WTC11 (cell line): Measurements from ENCODE around the gene MBOAT2. TPM values are rescaled to one million over a fixed set of nuclear protein-coding genes. Genes with fewer than 3 reads are reported as not detected.

ENCODE experiments used
- ATAC-seq: fragments of 200-7000 bp; cut with Tn5 transposase; 2 replicates; pipeline ENCODE4 v1.10.0; 2021; ENCODE audit warnings: mild to moderate bottlenecking, moderate library complexity
- CTCF ChIA-PET: fragments of 300-600 bp; sonication (Branson Sonifier 250); formaldehyde crosslinking; loops from one replicate; lab custom pipeline; 2021; ENCODE audit warnings: antibody characterized with exemption; lab: Charles Lee
- POLR2A ChIA-PET: fragments of 350-600 bp; sonication (Branson Sonifier 250); formaldehyde crosslinking; loops from one replicate; lab custom pipeline; 2021; ENCODE audit warnings: antibody characterized with exemption; lab: Charles Lee
- DNase-seq: peaks from one replicate; pipeline ENCODE4 v3.0.0; 2021; ENCODE audit warnings: low spot score
- H3K27ac Mint-ChIP-seq: 2 replicates; pipeline ENCODE4 v1.8.0; 2021; ENCODE audit warnings: mixed read lengths
- H3K27me3 Mint-ChIP-seq: 2 replicates; pipeline ENCODE4 v1.8.0; 2021; ENCODE audit warnings: low read depth, mild to moderate bottlenecking, moderate library complexity, mixed read lengths
- H3K36me3 Mint-ChIP-seq: 2 replicates; pipeline ENCODE4 v1.8.0; 2021; ENCODE audit warnings: mixed read lengths
- H3K4me1 Mint-ChIP-seq: 2 replicates; pipeline ENCODE4 v1.8.0; 2022; ENCODE audit warnings: mixed read lengths
- H3K4me3 Mint-ChIP-seq: 2 replicates; pipeline ENCODE4 v1.8.0; 2021; ENCODE audit warnings: mild to moderate bottlenecking, moderate library complexity, mixed read lengths
- H3K9me3 Mint-ChIP-seq: 2 replicates; pipeline ENCODE4 v1.8.0; 2021; ENCODE audit warnings: mixed read lengths
- ELF4 ChIP-seq: sonication (generic); formaldehyde crosslinking; IDR thresholded peaks from 2 replicates; pipeline ENCODE4 v1.8.1; 2022; ENCODE audit warnings: low read depth, mild to moderate bottlenecking, moderate library complexity, missing genetic modification reagents
- ESRRA ChIP-seq: sonication (generic); formaldehyde crosslinking; IDR thresholded peaks from 2 replicates; pipeline ENCODE4 v1.8.1; 2022; ENCODE audit warnings: mild to moderate bottlenecking, missing genetic modification reagents, borderline replicate concordance
- IRF2 ChIP-seq: sonication (generic); formaldehyde crosslinking; IDR thresholded peaks from 2 replicates; pipeline ENCODE4 v1.8.0; 2022; ENCODE audit warnings: low read depth, missing genetic modification reagents, borderline replicate concordance
- KAT7 ChIP-seq: sonication (generic); formaldehyde crosslinking; IDR thresholded peaks from 2 replicates; pipeline ENCODE4 v1.8.1; 2023; ENCODE audit warnings: missing genetic modification reagents, mild to moderate bottlenecking, borderline replicate concordance
- NFE2L1 ChIP-seq: sonication (generic); formaldehyde crosslinking; IDR thresholded peaks from 2 replicates; pipeline ENCODE4 v1.8.1; 2023; ENCODE audit warnings: missing genetic modification reagents
- SMAD4 ChIP-seq: sonication (generic); formaldehyde crosslinking; IDR thresholded peaks from 2 replicates; pipeline ENCODE4 v1.8.0; 2022; ENCODE audit warnings: mild to moderate bottlenecking, missing genetic modification reagents
- SP1 ChIP-seq: sonication (generic); formaldehyde crosslinking; conservative IDR thresholded peaks from 2 replicates; pipeline ENCODE4 v1.8.1; 2022; ENCODE audit warnings: missing genetic modification reagents
- ZNF423 ChIP-seq: fragments of 250-450 bp; sonication (Bioruptor Pico); IDR thresholded peaks from 2 replicates; pipeline ENCODE4 v2.1.2; 2022; ENCODE audit warnings: mild to moderate bottlenecking, moderate library complexity
- total RNA-seq: library from RNA; stranded (reverse); gene quantifications from 3 replicates; pipeline ENCODE4 v1.2.3, GENCODE V29; 2021
- TF ChIP-seq, protein P1 (sequence below): sonication (generic); formaldehyde crosslinking; IDR thresholded peaks from 2 replicates; pipeline ENCODE4 v1.8.0; 2023; ENCODE audit warnings: missing genetic modification reagents, mild to moderate bottlenecking, borderline replicate concordance
- TF ChIP-seq, protein P2 (sequence below): fragments of 200-600 bp; IDR thresholded peaks from 2 replicates; pipeline ENCODE4 v1.8.0; 2022; ENCODE audit warnings: antibody characterized with exemption
- TF ChIP-seq, protein P3 (sequence below): fragments of 250-450 bp; sonication (Bioruptor Pico); IDR thresholded peaks from 2 replicates; pipeline ENCODE4 v1.9.0; 2021; ENCODE audit warnings: mild to moderate bottlenecking
- TF ChIP-seq, protein P4 (sequence below): sonication (generic); formaldehyde crosslinking; IDR thresholded peaks from 2 replicates; pipeline ENCODE4 v1.8.1; 2022; ENCODE audit warnings: low read depth, missing genetic modification reagents, borderline replicate concordance
- TF ChIP-seq, protein P5 (sequence below): fragments of 250-450 bp; sonication (Bioruptor Pico); IDR thresholded peaks from 2 replicates; pipeline ENCODE4 v1.9.0; 2021; ENCODE audit warnings: mild to moderate bottlenecking
- TF ChIP-seq, protein P6 (sequence below): sonication (generic); formaldehyde crosslinking; IDR thresholded peaks from 2 replicates; pipeline ENCODE4 v1.8.0; 2023; ENCODE audit warnings: missing genetic modification reagents
- TF ChIP-seq, protein P7 (sequence below): fragments of 250-450 bp; sonication (Bioruptor Pico); IDR thresholded peaks from 2 replicates; pipeline ENCODE4 v1.8.0; 2021; ENCODE audit warnings: mild to moderate bottlenecking

Gene MBOAT2
- total RNA-seq, 1 experiment from 2014 or later: 24.7 TPM

DNA sequence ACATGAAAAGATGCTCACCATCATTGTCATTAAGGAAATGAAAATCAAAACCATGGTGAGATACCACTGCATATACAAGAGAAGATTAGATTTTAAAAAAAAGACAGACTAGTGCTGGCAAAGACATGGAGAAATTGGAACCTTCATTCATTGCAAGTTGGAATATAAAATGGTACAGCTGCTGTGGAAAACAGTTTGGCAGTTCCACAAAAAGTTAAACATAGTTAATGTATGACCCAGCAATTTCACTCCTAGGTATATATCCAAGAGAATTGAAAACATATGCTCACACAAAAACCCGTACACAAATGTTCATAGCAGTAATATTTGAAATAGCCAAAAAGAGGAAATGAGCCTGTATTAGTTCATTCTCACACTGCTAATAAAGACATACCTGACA, 33.7 kb upstream of the MBOAT2 start (continued):
- TF ChIP-seq, protein P1, sequence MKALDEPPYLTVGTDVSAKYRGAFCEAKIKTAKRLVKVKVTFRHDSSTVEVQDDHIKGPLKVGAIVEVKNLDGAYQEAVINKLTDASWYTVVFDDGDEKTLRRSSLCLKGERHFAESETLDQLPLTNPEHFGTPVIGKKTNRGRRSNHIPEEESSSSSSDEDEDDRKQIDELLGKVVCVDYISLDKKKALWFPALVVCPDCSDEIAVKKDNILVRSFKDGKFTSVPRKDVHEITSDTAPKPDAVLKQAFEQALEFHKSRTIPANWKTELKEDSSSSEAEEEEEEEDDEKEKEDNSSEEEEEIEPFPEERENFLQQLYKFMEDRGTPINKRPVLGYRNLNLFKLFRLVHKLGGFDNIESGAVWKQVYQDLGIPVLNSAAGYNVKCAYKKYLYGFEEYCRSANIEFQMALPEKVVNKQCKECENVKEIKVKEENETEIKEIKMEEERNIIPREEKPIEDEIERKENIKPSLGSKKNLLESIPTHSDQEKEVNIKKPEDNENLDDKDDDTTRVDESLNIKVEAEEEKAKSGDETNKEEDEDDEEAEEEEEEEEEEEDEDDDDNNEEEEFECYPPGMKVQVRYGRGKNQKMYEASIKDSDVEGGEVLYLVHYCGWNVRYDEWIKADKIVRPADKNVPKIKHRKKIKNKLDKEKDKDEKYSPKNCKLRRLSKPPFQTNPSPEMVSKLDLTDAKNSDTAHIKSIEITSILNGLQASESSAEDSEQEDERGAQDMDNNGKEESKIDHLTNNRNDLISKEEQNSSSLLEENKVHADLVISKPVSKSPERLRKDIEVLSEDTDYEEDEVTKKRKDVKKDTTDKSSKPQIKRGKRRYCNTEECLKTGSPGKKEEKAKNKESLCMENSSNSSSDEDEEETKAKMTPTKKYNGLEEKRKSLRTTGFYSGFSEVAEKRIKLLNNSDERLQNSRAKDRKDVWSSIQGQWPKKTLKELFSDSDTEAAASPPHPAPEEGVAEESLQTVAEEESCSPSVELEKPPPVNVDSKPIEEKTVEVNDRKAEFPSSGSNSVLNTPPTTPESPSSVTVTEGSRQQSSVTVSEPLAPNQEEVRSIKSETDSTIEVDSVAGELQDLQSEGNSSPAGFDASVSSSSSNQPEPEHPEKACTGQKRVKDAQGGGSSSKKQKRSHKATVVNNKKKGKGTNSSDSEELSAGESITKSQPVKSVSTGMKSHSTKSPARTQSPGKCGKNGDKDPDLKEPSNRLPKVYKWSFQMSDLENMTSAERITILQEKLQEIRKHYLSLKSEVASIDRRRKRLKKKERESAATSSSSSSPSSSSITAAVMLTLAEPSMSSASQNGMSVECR (CRISPR knock-in tag): no peak
- TF ChIP-seq ELF4 (no peak), IRF2 (CRISPR knock-in tag) (no peak), ESRRA (CRISPR knock-in tag) (no peak), SP1 (CRISPR knock-in tag) (no peak)
- TF ChIP-seq, protein P2, sequence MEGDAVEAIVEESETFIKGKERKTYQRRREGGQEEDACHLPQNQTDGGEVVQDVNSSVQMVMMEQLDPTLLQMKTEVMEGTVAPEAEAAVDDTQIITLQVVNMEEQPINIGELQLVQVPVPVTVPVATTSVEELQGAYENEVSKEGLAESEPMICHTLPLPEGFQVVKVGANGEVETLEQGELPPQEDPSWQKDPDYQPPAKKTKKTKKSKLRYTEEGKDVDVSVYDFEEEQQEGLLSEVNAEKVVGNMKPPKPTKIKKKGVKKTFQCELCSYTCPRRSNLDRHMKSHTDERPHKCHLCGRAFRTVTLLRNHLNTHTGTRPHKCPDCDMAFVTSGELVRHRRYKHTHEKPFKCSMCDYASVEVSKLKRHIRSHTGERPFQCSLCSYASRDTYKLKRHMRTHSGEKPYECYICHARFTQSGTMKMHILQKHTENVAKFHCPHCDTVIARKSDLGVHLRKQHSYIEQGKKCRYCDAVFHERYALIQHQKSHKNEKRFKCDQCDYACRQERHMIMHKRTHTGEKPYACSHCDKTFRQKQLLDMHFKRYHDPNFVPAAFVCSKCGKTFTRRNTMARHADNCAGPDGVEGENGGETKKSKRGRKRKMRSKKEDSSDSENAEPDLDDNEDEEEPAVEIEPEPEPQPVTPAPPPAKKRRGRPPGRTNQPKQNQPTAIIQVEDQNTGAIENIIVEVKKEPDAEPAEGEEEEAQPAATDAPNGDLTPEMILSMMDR: no peak

DNA sequence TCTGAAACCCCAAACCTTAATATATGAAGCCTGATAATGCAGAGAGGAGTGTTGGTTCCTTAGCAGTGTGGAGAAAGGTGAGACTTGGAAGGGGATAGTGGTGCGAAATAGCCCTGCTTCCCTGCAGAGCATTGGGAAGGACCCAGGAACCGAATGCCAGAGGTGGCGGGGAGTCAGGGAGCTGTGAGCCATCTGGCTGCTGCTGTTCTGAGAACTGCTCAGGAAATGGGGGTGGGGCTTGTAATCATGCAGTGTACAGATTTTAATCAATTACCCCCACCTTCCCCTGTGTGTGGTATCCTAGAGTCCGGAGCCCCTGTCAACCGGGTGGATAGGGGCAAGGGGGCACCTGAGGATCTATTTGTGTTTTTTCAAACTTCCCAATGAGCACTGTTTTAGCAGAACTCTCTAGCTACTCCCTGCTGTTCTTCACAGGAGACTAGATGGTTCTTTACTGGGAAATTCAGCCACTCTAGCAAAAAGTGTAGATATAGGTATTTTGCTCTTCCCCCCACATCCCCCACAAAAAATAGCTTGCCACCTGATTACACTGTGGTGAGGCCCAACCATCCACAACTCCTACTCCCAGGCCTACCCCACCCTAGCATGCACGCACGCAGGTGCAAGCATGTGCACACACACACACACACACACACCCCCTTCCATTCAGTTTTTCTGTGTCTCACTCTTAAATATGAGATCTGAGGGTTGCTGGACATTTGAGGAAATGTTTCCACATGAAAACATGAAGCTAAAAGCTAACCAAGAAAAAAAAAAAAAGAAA, 30.1 kb upstream of the MBOAT2 start:
- no peak overlapping the region for H3K27ac Mint-ChIP-seq
- DNase-seq: peak; percentile 35
- peaks cover 16% of the 10 kb centered on the region for H3K4me1 Mint-ChIP-seq
- ChIA-PET POLR2A (no interaction called here), CTCF (interaction anchor here (0.8 to 1.2 kb wide), 4 partner anchors 19 to 152 kb away, joined by 3 to 6 read pairs (median 4); no protein-coding TSS in a partner anchor)
- no peak for TF ChIP-seq SMAD4 (CRISPR knock-in tag)
- TF ChIP-seq ZNF423 (CRISPR knock-in tag): peak; percentile 27; the same call in 1 of the 2 replicates
- peaks cover 17% of the 10 kb centered on the region for H3K36me3 Mint-ChIP-seq
- peaks cover 32% of the 10 kb centered on the region for H3K9me3 Mint-ChIP-seq
- no peak overlapping the region for H3K4me3 Mint-ChIP-seq
- peaks cover 4% of the 10 kb centered on the region; the same call in 1 of the 2 replicates for H3K27me3 Mint-ChIP-seq
- peak; percentile 97 for ATAC-seq

DNA sequence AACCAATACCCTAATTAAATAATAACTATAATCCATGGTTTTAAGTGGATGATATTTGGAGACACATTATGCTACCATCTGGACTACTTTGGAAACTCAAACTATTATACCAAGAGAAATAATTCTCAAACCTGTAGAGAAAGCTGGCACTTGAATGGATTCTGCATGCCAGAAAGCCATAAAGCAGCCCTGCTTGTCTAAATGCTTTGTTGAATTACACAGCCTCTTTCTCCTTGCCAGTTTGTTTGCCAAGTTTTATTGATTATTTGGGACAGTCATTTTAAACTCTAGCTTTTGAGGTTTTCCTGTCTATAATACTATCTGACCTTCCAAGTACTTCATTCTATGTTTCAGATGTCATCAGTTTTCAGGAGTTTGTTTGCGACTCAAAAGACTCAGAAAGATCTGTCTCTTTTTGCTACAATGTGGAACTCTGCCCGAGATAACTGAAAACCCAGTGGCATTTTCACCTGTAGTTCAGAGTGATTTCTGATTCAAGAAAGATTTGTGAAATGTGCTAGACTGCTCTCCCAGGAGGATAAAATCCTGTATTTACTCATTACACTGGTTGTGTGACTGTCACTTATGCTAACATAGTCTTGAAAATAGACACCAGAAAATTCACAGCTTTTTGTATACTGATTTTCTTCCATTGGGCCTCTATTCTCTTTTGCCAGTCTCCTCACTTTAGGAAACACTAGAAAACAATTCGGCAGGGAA, 29.2 kb upstream of the MBOAT2 start:
- ChIA-PET POLR2A (no interaction called here), CTCF (interaction anchor here (1.2 kb wide), 1 partner anchor 151 kb away, joined by 6 read pairs; no protein-coding TSS in a partner anchor)
- TF ChIP-seq, protein P3, sequence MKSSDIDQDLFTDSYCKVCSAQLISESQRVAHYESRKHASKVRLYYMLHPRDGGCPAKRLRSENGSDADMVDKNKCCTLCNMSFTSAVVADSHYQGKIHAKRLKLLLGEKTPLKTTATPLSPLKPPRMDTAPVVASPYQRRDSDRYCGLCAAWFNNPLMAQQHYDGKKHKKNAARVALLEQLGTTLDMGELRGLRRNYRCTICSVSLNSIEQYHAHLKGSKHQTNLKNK (CRISPR knock-in tag): no peak
- TF ChIP-seq, protein P4, sequence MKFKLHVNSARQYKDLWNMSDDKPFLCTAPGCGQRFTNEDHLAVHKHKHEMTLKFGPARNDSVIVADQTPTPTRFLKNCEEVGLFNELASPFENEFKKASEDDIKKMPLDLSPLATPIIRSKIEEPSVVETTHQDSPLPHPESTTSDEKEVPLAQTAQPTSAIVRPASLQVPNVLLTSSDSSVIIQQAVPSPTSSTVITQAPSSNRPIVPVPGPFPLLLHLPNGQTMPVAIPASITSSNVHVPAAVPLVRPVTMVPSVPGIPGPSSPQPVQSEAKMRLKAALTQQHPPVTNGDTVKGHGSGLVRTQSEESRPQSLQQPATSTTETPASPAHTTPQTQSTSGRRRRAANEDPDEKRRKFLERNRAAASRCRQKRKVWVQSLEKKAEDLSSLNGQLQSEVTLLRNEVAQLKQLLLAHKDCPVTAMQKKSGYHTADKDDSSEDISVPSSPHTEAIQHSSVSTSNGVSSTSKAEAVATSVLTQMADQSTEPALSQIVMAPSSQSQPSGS (CRISPR knock-in tag): no peak
- TF ChIP-seq, protein P5, sequence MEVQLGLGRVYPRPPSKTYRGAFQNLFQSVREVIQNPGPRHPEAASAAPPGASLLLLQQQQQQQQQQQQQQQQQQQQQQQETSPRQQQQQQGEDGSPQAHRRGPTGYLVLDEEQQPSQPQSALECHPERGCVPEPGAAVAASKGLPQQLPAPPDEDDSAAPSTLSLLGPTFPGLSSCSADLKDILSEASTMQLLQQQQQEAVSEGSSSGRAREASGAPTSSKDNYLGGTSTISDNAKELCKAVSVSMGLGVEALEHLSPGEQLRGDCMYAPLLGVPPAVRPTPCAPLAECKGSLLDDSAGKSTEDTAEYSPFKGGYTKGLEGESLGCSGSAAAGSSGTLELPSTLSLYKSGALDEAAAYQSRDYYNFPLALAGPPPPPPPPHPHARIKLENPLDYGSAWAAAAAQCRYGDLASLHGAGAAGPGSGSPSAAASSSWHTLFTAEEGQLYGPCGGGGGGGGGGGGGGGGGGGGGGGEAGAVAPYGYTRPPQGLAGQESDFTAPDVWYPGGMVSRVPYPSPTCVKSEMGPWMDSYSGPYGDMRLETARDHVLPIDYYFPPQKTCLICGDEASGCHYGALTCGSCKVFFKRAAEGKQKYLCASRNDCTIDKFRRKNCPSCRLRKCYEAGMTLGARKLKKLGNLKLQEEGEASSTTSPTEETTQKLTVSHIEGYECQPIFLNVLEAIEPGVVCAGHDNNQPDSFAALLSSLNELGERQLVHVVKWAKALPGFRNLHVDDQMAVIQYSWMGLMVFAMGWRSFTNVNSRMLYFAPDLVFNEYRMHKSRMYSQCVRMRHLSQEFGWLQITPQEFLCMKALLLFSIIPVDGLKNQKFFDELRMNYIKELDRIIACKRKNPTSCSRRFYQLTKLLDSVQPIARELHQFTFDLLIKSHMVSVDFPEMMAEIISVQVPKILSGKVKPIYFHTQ (CRISPR knock-in tag): no peak
- TF ChIP-seq IRF2 (CRISPR knock-in tag) (no peak), KAT7 (CRISPR knock-in tag) (no peak), NFE2L1 (no peak)
- TF ChIP-seq, protein P6, sequence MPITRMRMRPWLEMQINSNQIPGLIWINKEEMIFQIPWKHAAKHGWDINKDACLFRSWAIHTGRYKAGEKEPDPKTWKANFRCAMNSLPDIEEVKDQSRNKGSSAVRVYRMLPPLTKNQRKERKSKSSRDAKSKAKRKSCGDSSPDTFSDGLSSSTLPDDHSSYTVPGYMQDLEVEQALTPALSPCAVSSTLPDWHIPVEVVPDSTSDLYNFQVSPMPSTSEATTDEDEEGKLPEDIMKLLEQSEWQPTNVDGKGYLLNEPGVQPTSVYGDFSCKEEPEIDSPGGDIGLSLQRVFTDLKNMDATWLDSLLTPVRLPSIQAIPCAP (CRISPR knock-in tag): no peak
- TF ChIP-seq, protein P7, sequence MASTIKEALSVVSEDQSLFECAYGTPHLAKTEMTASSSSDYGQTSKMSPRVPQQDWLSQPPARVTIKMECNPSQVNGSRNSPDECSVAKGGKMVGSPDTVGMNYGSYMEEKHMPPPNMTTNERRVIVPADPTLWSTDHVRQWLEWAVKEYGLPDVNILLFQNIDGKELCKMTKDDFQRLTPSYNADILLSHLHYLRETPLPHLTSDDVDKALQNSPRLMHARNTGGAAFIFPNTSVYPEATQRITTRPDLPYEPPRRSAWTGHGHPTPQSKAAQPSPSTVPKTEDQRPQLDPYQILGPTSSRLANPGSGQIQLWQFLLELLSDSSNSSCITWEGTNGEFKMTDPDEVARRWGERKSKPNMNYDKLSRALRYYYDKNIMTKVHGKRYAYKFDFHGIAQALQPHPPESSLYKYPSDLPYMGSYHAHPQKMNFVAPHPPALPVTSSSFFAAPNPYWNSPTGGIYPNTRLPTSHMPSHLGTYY (CRISPR knock-in tag): no peak
- TF ChIP-seq, all 79 proteins: peak for 0
- Mint-ChIP-seq H3K4me1 (peaks cover 16% of the 10 kb centered on the region), H3K27me3 (no peaks in the 10 kb centered on the region), H3K27ac (no peak overlapping the region), H3K9me3 (peaks cover 24% of the 10 kb centered on the region), H3K4me3 (no peak overlapping the region), H3K36me3 (peaks cover 8% of the 10 kb centered on the region)
- DNase-seq (no peak), ATAC-seq (no peak)
